ENCODE results near the gene TTC3. TPM values are rescaled to one million over a fixed set of nuclear protein-coding genes. Genes with fewer than 3 reads are reported as not detected.

Gene TTC3
- total and polyA plus RNA-seq, 9 of the 15 experiments (the other 6 are each of a cell fraction or from before 2014, with no cell fraction given) = 17.5 to 92.0 (median 59.5) TPM

DNA sequence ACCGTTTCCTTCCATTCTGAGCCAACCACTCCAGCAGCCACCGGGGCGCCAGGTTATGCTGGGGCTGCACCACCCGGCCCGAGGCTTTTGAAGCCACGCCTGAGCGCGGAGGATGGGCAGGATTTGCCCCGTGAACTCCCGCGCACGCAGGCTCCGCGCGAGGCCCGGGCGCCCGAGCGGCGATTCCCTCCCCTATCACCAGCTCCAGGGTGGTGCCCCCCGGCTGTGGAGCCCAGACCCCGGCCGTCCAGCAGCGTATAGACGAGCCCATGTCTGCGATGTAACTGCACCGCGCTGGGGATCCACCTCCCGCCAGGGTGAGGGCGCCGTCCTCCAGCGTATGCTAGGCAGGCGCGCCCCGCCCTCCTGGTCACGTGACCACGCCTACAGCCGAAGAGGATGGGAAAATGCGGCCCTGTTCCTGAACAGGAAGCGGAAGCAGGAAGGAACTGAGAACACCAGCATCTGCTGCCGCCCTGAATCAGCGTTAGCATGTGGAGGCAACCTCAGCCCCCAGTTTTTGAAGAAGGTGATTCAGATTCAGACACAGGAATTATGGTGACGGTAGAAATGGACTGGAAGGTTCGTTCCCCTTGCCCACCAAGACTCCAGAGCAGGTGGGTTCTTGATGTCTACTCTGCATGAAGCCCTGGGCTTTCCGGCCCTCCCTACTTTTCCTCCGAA, 148.1 kb downstream of the TTC3 start (continued):
- TF ChIP-seq, protein P1, sequence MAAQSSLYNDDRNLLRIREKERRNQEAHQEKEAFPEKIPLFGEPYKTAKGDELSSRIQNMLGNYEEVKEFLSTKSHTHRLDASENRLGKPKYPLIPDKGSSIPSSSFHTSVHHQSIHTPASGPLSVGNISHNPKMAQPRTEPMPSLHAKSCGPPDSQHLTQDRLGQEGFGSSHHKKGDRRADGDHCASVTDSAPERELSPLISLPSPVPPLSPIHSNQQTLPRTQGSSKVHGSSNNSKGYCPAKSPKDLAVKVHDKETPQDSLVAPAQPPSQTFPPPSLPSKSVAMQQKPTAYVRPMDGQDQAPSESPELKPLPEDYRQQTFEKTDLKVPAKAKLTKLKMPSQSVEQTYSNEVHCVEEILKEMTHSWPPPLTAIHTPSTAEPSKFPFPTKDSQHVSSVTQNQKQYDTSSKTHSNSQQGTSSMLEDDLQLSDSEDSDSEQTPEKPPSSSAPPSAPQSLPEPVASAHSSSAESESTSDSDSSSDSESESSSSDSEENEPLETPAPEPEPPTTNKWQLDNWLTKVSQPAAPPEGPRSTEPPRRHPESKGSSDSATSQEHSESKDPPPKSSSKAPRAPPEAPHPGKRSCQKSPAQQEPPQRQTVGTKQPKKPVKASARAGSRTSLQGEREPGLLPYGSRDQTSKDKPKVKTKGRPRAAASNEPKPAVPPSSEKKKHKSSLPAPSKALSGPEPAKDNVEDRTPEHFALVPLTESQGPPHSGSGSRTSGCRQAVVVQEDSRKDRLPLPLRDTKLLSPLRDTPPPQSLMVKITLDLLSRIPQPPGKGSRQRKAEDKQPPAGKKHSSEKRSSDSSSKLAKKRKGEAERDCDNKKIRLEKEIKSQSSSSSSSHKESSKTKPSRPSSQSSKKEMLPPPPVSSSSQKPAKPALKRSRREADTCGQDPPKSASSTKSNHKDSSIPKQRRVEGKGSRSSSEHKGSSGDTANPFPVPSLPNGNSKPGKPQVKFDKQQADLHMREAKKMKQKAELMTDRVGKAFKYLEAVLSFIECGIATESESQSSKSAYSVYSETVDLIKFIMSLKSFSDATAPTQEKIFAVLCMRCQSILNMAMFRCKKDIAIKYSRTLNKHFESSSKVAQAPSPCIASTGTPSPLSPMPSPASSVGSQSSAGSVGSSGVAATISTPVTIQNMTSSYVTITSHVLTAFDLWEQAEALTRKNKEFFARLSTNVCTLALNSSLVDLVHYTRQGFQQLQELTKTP (IDR thresholded peaks at IDR 0.05; ENCODE audit: low read depth in 1 of 2, partially characterized antibody in 2 of 2) = peak in 1 of 2 experiments; percentile 53
- peak; percentile 88 for TF ChIP-seq ELF1 (tag; IDR thresholded peaks at IDR 0.05)
- TF ChIP-seq THRAP3 (IDR thresholded peaks at IDR 0.05; ENCODE audit: borderline replicate concordance) = no peak
- TF ChIP-seq SIN3A (IDR thresholded peaks at IDR 0.05; ENCODE audit: borderline replicate concordance in 2 of 2, control insufficient read depth in 1 of 2, low read depth in 2 of 2, low read length in 2 of 2) = peak in 1 of 2 experiments; percentile 27; a peak in 1 of 4 replicates
- TF ChIP-seq ZNF79 (CRISPR knock-in tag; IDR thresholded peaks at IDR 0.05; ENCODE audit: low read depth) = no peak
- TF ChIP-seq PHB (CRISPR knock-in tag; IDR thresholded peaks at IDR 0.05) = no peak
- TF ChIP-seq HSF4 (CRISPR knock-in tag; IDR thresholded peaks at IDR 0.05; ENCODE audit: borderline replicate concordance) = no peak
- no peak for TF ChIP-seq ZNF764 (CRISPR knock-in tag; IDR thresholded peaks at IDR 0.05; ENCODE audit: low read depth)
- peak; percentile 91 for TF ChIP-seq POLR2AphosphoS2 (IDR thresholded peaks at IDR 0.05; ENCODE audit: low read length)
